Hippocampal formation (tissue), 2 donors: ENCODE measurements around the gene MRGPRE.

Source experiments
- DNase-seq, 2 donors: peaks; one replicate each; lab custom pipeline; 2025; lab: John Stamatoyannopoulos, UW

The MRGPRE gene

GRCh38 chr11:3196161-3197043, 35.8 kb downstream of the MRGPRE start:
- no peak for DNase-seq

- no peak for DNase-seq
These were observed 36.7 kb downstream of the MRGPRE start for GRCh38 chr11:3195251-3196160.

- DNase-seq = no peak
These were observed 38.0 kb downstream of the MRGPRE start for GRCh38 chr11:3194016-3194816.

GRCh38 chr11:3193373-3194015, 38.7 kb downstream of the MRGPRE start:
- DNase-seq = no peak

GRCh38 chr11:3192511-3193372, 39.5 kb downstream of the MRGPRE start:
- no peak for DNase-seq

- no peak for DNase-seq
These were observed 40.5 kb downstream of the MRGPRE start for GRCh38 chr11:3191586-3192324.

GRCh38 chr11:3190600-3190999, 41.6 kb downstream of the MRGPRE start:
- no peak for DNase-seq

GRCh38 chr11:3189886-3190583, 42.2 kb downstream of the MRGPRE start:
- no peak for DNase-seq

GRCh38 chr11:3189196-3189843, 42.9 kb downstream of the MRGPRE start:
- DNase-seq = no peak

GRCh38 chr11:3188496-3189195, 43.6 kb downstream of the MRGPRE start:
- DNase-seq = no peak

GRCh38 chr11:3186166-3186953, 45.9 kb downstream of the MRGPRE start:
- no peak for DNase-seq

- no peak for DNase-seq
These were observed 47.4 kb downstream of the MRGPRE start for GRCh38 chr11:3184732-3185347.

GRCh38 chr11:3183523-3183922, 48.7 kb downstream of the MRGPRE start:
- DNase-seq = no peak

GRCh38 chr11:3182462-3182852, 49.8 kb downstream of the MRGPRE start:
- no peak for DNase-seq

- DNase-seq = no peak
These were observed 50.3 kb downstream of the MRGPRE start for GRCh38 chr11:3181725-3182461.

GRCh38 chr11:3180869-3181268, 51.3 kb downstream of the MRGPRE start:
- no peak for DNase-seq
